Cerebellar nuclear complex (tissue), 1 donor: Measurements from ENCODE around the gene SYT13.
A peak's percentile ranks its signal among the peaks of the same experiment; 100 is the strongest.

Experiments
- DNase-seq, 2 experiments: peaks; one replicate each; lab custom pipeline; 2025; lab: John Stamatoyannopoulos, UW

The SYT13 gene

DNA sequence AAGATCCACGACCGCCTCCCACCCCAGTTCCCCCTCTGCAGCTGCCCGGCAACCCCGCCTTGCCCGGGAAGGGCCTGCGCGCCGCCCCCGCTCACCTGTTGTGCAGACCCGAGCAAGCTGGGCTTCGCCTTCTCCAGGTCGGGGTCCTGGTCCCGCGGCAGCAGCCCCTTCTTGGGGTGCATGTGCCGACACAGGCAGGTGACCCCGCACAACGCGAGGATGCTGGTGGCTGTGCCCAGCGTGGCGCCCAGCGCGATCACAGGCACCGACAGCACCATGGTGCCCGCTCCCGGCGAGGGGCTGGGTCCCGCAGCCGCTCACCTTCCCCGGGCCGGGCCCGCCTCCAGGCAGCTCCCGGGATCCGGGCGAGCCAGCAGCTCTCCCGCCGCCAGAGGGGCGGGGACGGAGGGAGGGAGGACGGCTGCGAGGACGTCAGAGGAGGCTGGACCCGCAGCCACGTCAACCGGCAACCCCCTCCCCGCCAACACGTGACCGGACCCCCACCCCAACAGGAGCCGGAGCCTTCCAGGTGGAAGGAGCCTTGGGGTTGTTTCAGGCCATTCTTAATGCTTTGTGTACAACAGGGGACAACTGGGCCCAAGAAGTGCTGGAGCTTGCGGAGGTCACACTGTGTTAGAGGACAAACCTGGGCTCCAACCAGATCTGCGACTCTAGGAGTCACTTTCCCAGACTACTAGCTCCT, at the start of gene SYT13:
Gene SYT13, minus strand, starts transcription at position 412 of the 703 bp plus-strand sequence. Its CDS starts 134 bp downstream, at position 278.
- peak; percentile 1 to 53 for DNase-seq

- no peak for DNase-seq
Observed at GRCh38 chr11:45335434-45335833, 49.3 kb upstream of the SYT13 start.

- DNase-seq: no peak
Observed at GRCh38 chr11:45334836-45335235, 48.7 kb upstream of the SYT13 start.

GRCh38 chr11:45334410-45334809, 48.3 kb upstream of the SYT13 start:
- no peak for DNase-seq

- no peak for DNase-seq
Observed at GRCh38 chr11:45333001-45333971, 47.1 kb upstream of the SYT13 start.

GRCh38 chr11:45332276-45332934, 46.3 kb upstream of the SYT13 start:
- no peak for DNase-seq

GRCh38 chr11:45331839-45332238, 45.7 kb upstream of the SYT13 start:
- DNase-seq: no peak

DNA sequence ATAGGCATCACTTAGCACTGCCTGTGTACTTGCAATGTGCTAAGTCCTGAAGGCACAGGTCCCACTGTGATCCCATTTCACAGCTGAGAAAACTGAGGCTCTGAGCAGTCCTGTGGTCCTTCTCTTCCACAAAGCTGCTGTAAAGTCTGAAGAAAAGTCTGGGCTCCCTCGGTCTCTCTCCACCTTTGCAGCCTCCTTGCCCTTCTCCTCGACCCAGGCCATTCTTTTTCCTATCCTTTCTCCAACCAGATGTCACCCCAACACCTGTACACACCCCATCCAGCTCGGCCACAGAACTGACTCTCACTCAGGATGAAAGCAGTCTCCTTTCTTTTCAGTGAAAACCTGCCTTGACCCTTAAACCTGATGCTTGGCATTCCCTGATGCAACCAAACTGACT, 42.6 kb upstream of the SYT13 start:
- no peak for DNase-seq

DNA sequence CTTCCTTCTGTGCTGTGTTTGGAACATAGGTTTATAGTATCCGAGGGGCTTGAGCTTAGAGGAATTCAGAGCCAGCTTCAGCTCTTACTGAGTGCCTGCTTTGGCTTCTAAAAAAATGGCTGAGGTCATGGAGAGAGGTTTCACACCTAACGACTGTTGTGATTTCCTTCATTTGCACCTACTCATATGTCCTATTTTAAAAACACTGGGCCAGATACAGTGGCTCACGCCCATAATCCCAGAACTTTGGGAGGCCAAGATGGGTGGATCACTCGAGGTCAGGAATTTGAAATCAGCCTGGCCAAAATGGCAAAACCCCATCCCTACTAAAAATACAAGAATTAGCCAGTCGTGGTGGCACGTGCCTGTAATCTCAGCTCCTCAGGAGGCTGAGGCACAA, 38.3 kb upstream of the SYT13 start:
- DNase-seq: no peak

DNA sequence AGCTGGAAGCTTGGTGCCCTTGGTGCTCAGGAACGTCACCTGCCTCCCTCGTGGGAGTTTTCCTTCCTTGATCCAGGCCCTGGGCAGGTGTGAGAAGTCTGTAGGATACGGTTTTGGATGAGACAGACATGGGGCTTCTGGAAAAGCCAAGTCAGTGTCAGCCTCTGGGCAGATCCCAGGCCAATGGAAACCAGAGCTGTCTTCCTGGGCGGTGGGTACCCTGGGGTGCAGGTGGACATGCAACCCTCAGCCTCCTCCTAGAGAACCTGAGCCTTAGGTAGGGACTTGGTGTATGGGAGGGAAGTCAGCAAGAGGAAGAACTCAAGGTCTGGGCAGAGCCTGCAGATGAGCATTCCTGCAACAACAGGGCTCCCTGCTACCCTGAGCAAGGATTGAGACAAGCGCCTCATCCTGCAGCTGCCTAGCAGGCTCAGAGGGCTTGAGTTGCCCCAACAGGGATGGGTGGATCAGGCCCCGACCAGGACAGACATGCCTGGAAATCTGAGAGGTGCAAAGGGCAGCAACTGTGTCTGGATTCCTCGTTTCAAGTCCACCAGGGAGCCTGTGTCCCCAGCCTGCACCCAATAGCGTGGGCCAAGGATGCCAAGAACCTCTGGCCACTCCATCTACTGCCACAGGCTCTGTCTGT, 37.6 kb upstream of the SYT13 start:
- DNase-seq: no peak

DNA sequence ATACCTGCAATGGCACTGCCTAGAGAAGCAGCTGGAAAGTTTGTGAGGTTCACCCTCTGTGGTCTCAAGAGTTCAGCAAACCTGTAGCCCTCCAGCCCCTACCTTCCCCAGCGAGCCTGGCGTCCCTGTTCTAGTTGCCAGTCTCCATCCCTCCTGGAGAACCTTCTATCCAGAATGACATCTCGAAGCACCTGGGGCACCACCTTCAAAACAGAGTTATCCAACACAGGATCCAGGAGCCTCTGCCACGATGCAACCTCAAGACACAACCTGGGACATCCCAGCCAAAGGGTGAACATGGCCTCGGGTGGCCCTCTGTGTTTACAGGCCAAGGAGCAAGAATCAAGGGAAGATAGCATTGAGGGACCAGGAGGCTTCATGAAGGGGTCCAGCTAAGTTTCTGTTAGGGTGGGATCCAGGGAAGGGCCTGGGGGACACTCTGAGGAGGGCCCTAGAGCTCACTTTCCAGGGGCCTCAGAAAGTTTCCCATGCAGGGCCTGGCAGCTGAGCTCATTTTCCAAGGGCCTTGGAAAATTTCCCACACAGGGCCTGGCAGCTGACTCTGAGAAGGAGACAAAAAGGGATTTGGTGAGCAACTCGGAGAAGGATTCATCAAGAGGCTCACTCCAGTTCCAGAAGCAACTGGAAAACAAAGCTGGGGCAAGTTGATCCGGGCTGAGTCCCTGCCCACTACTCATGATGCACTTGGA, 36.9 kb upstream of the SYT13 start:
- no peak for DNase-seq

DNA sequence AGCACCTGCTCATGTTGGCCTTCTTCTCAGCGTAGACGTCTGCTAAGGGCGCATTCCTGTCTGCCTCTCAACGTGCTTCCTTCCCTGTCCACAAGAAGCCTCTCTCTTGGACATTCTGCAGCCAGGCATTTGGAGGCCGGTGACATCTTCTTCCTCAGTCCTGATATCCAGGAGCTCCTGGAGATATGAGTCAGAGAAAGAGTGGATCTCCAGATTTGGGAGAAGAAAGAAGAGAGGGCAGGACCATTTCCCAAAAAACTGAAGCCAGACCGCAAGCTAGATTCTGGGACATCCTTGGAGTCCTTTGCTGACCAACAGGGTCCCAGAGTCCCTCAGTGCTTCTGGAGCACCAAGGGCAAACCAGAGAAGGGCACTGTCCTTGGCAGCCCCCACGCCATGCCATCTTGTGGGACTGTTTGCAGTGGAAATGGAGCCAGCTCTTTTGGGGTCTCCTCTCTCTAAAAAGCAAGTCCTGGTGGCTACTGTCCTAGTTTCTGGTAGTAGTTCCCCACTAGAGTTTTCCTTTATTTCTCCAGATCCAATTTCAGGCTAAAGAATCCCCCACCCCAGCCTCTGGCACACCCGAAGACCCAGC, 36.1 kb upstream of the SYT13 start:
- DNase-seq: no peak

DNA sequence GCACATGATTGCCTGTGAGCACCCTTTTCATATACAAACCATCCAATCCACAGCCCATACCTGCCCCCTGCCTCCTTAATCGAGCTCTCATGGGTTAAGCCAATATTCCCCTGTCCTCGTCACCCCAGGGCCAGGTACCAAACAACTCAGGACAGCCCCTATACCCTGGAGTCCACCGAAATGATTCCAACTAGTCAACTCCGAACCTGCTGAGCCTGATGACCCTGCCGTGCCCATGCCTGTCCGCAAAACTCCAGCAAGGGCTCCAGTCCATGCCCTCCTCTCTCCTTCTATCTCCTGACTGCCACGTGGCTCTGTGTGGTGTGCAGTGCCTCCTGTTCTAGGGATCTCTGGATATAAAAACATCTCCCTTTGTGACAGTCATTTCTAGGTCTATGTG, 35.5 kb upstream of the SYT13 start:
- DNase-seq: no peak

DNA sequence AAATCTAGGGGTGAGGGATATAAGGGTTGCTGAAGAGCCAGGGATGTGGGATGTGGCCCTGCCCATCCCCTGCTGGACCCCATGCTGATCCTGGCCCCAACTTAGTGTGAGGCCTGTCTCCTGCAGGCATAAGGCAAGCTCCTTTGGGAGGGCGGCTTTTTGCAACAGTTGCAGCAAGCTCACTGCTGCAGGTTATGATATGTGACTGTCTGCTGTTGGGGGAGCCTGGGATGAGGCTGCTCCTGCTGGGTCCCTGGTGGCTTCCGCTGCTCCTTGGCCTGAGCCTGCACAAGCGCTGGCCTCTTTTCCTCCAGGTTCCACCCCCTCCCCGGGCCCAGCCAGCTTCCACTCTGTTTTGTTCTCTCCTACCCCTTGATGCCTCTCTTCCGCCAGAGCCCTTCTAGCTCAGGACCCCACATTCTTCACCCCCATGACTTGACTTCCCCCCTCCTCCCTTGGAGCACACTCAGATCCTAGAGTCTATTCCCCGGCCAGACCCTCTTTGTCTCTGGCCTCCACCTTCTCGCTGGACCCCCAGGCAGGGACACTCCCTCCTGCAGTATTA, 35.0 kb upstream of the SYT13 start:
- DNase-seq: no peak

- no peak for DNase-seq
Observed at GRCh38 chr11:45320371-45320770, 34.2 kb upstream of the SYT13 start.

- DNase-seq: no peak
Observed at GRCh38 chr11:45319077-45319476, 32.9 kb upstream of the SYT13 start.

DNA sequence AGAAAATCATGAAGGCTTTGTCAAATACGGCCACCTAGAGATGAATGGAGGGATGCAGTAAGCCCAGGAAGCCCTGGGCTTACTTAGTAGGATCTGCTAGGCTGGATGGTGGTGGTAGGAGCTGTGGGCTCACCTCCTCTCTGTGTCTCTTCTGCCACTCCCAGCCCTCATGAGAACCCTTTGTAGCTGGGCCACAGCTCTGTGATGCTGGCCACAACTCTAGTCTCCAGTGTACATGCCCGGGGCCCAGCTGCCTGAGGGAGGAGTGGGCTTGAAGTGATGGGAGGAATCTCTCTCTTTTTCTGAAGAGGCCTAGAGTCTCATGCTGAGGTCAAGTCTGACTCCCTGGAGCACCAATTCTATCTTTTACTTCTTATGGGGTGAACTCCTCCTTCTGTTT, 32.4 kb upstream of the SYT13 start:
- no peak for DNase-seq

- DNase-seq: no peak
Observed at GRCh38 chr11:45316258-45316657, 30.1 kb upstream of the SYT13 start.

GRCh38 chr11:45314900-45315299, 28.8 kb upstream of the SYT13 start:
- no peak for DNase-seq

DNA sequence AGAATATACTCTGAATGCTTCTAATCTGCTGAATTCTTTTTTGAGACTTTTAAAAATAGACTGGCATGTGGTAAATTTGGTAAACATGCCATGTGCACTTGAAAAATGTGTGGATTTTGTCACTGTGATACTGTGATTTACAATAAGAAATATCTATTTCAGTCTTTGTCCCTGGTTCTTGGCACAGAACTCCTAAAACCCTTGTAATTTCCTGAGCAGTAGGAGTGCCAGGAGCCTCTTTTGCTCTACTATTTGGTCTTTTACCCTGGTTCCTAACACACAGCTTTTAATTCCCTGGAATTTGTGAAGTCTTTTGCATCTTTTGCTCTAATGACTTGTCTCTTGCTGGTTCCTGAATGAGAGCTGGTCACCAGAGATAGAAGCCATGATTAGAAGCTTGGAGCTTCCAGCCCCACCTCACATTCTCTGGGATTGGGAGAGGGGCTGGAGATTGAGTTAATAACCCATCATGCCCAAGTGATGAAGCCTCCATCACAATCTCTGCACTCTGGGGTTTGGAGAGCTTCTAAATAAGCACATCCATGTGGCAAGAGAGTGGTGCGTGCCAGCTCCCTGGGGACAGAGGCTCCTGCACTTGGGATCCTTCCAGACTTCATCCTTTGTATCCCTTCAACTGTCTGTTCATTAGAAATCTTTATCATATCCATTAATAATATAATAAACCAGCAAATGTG, 27.2 kb upstream of the SYT13 start:
- no peak for DNase-seq
